ENCODE measurements around the gene PATL1. TPM values are rescaled to one million over a fixed set of nuclear protein-coding genes. Genes with fewer than 3 reads are reported as not detected.

Gene PATL1
- polyA plus RNA-seq, 1 donor (not counting 4 experiments of a cell fraction or from before 2014, with no cell fraction given), result 31.1 TPM

DNA sequence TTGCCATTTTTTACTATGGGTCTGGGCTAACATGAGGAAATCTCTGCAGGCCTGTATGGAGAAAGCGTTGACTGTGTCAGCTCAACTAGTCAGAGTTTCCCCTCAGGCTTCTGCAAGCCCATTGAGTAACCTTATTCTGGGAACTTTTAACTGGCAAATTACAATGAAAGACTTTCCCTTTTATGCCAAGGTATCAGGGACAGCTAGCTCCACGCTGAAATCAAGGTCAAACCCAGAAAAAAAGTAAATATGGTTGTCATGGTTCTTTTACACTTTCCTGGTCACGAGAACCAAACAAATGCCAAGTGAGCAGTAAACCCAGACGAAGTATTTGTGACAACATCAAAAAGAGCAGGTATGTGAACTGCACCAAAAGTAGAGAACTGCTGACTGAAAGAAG is 67.0 kb downstream of the PATL1 start:
- Histone ChIP-seq H3K4me3 (ENCODE audit: control insufficient read depth in 2 of 3, extremely low read depth in 1 of 3, insufficient read depth in 2 of 3, low read depth in 1 of 3, low read length in 3 of 3) (no peak overlapping the region), H3K9ac (ENCODE audit: control insufficient read depth, extremely low read depth, insufficient read depth, low read length) (no peak overlapping the region), H3K27me3 (ENCODE audit: control insufficient read depth, extremely low read depth, insufficient read depth, low read length) (no peaks in the 10 kb centered on the region), H3K9me3 (ENCODE audit: control insufficient read depth, low read depth, low read length) (no peaks in the 10 kb centered on the region), H3K4me2 (ENCODE audit: control insufficient read depth, extremely low read depth, insufficient read depth, low read depth, low read length) (no peak overlapping the region), H3K9me1 (ENCODE audit: control insufficient read depth, extremely low read depth, insufficient read depth, low read length) (no peaks in the 10 kb centered on the region), H2AFZ (ENCODE audit: control insufficient read depth, low read length) (no peak overlapping the region), H3K36me3 (ENCODE audit: control insufficient read depth in 2 of 2, extremely low read depth in 1 of 2, insufficient read depth in 2 of 2, low read length in 2 of 2) (peaks cover 38 to 46% of the 10 kb centered on the region in 2 experiments), H3K4me1 (ENCODE audit: control insufficient read depth, extremely low read depth, insufficient read depth, low read length) (no peaks in the 10 kb centered on the region), H3K79me2 (ENCODE audit: control insufficient read depth, insufficient read depth, low read length) (peaks cover 30% of the 10 kb centered on the region), H3K27ac (ENCODE audit: control insufficient read depth, insufficient read depth, low read length) (no peak overlapping the region), H4K20me1 (ENCODE audit: control insufficient read depth, extremely low read depth, insufficient read depth, low read length) (peaks cover 11% of the 10 kb centered on the region)
- FAIRE-seq (no peak), DNase-seq (ENCODE audit: low read depth, low spot score) (no peak)
- dilution Hi-C loops (cut with MboI; ENCODE audit: extremely low pct_ligation_motif_present, low sequenced_read_pairs), result no loop called here
- TF ChIP-seq, protein P1, sequence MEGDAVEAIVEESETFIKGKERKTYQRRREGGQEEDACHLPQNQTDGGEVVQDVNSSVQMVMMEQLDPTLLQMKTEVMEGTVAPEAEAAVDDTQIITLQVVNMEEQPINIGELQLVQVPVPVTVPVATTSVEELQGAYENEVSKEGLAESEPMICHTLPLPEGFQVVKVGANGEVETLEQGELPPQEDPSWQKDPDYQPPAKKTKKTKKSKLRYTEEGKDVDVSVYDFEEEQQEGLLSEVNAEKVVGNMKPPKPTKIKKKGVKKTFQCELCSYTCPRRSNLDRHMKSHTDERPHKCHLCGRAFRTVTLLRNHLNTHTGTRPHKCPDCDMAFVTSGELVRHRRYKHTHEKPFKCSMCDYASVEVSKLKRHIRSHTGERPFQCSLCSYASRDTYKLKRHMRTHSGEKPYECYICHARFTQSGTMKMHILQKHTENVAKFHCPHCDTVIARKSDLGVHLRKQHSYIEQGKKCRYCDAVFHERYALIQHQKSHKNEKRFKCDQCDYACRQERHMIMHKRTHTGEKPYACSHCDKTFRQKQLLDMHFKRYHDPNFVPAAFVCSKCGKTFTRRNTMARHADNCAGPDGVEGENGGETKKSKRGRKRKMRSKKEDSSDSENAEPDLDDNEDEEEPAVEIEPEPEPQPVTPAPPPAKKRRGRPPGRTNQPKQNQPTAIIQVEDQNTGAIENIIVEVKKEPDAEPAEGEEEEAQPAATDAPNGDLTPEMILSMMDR (optimal IDR thresholded peaks at IDR 0.05 in 1 of 3, IDR thresholded peaks at IDR 0.05 in 1 of 3, conservative IDR thresholded peaks at IDR 0.05 in 1 of 3; ENCODE audit: extremely low read depth in 1 of 3, insufficient read depth in 2 of 3, low read length in 3 of 3), result no peak
- TF ChIP-seq EZH2 (IDR thresholded peaks at IDR 0.05; ENCODE audit: low read length), result no peak

DNA sequence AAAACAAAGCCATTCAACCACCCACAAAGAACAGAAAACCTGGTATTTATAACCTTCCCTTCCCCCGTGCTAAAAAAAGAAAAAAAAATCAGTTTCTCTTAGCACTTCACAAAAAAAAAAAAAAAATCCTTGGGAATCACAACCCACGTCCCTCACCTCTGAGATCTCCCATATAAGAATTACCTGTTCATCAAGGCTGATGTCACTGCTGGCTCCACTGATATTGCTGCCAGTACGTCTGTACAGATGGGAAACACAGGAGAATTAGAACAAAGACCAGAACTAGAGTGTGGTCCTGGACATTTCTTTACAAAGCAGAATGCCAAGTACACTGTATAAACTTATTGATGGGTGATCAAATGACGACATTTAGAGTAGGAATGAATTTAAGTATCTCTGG is 68.2 kb downstream of the PATL1 start:
- no peak overlapping the region for H3K4me2 ChIP-seq (ENCODE audit: control insufficient read depth, extremely low read depth, insufficient read depth, low read depth, low read length)
- FAIRE-seq, result no peak
- no peaks in the 10 kb centered on the region for H3K9me3 ChIP-seq (ENCODE audit: control insufficient read depth, low read depth, low read length)
- peaks cover 11% of the 10 kb centered on the region for H4K20me1 ChIP-seq (ENCODE audit: control insufficient read depth, extremely low read depth, insufficient read depth, low read length)
- TF ChIP-seq EZH2 (IDR thresholded peaks at IDR 0.05; ENCODE audit: low read length), result no peak
- TF ChIP-seq, protein P1 (optimal IDR thresholded peaks at IDR 0.05 in 1 of 3, IDR thresholded peaks at IDR 0.05 in 1 of 3, conservative IDR thresholded peaks at IDR 0.05 in 1 of 3; ENCODE audit: extremely low read depth in 1 of 3, insufficient read depth in 2 of 3, low read length in 3 of 3), result no peak
- no peaks in the 10 kb centered on the region for H3K4me1 ChIP-seq (ENCODE audit: control insufficient read depth, extremely low read depth, insufficient read depth, low read length)
- H3K9ac ChIP-seq (ENCODE audit: control insufficient read depth, extremely low read depth, insufficient read depth, low read length), result no peak overlapping the region
- H2AFZ ChIP-seq (ENCODE audit: control insufficient read depth, low read length), result no peak overlapping the region
- peaks cover 31% of the 10 kb centered on the region for H3K79me2 ChIP-seq (ENCODE audit: control insufficient read depth, insufficient read depth, low read length)
- peaks cover 38 to 44% of the 10 kb centered on the region in 2 experiments for H3K36me3 ChIP-seq (ENCODE audit: control insufficient read depth in 2 of 2, extremely low read depth in 1 of 2, insufficient read depth in 2 of 2, low read length in 2 of 2)
- H3K27me3 ChIP-seq (ENCODE audit: control insufficient read depth, extremely low read depth, insufficient read depth, low read length), result no peaks in the 10 kb centered on the region
- H3K27ac ChIP-seq (ENCODE audit: control insufficient read depth, insufficient read depth, low read length), result no peak overlapping the region
- dilution Hi-C loops (cut with MboI; ENCODE audit: extremely low pct_ligation_motif_present, low sequenced_read_pairs), result no loop called here
- H3K9me1 ChIP-seq (ENCODE audit: control insufficient read depth, extremely low read depth, insufficient read depth, low read length), result no peaks in the 10 kb centered on the region
- DNase-seq (ENCODE audit: low read depth, low spot score), result no peak
- H3K4me3 ChIP-seq (ENCODE audit: control insufficient read depth in 2 of 3, extremely low read depth in 1 of 3, insufficient read depth in 2 of 3, low read depth in 1 of 3, low read length in 3 of 3), result no peak overlapping the region
